Psoas muscle (tissue), 8 donors: Measurements from ENCODE around the gene SLC35F4. TPM values are rescaled to one million over a fixed set of nuclear protein-coding genes. Genes with fewer than 3 reads are reported as not detected.

Experiments
- ATAC-seq, 4 donors: fragments of 200-7000 bp; cut with Tn5 transposase; one replicate each; pipeline ENCODE4 v1.9.1; 2020; ENCODE audit warnings: moderate library complexity in 3 of 4, mild to moderate bottlenecking in 2 of 4
- DNase-seq, 2 donors: peaks; one replicate each; pipeline ENCODE4 v3.0.0-alpha.2; 2020
- H3K27ac ChIP-seq: fragments of 200-600 bp; one replicate; pipeline ENCODE4 v1.8.0; 2022
- H3K27me3 ChIP-seq, 3 donors: fragments of 200-600 bp in 1 of 3; one replicate each; pipeline versions ENCODE4 v1.6.1 to v1.8.0; 2013 to 2022; ENCODE audit warnings: low read length in 2 of 3, mild to moderate bottlenecking in 2 of 3, moderate library complexity in 1 of 3; ENCODE audit not compliant: insufficient read depth in 3 of 3
- H3K36me3 ChIP-seq, 2 donors: fragments of 200-600 bp in 1 of 2; one replicate each; pipeline versions ENCODE4 v1.6.1 to v1.8.0; 2013 to 2022; ENCODE audit warnings: low read depth in 1 of 2, mild to moderate bottlenecking in 1 of 2, moderate library complexity in 1 of 2; ENCODE audit not compliant: insufficient read depth in 1 of 2
- H3K4me1 ChIP-seq: fragments of 200-600 bp; one replicate; pipeline ENCODE4 v1.8.0; 2022
- H3K4me3 ChIP-seq: fragments of 200-600 bp; one replicate; pipeline ENCODE4 v1.8.0; 2022; ENCODE audit warnings: mild to moderate bottlenecking
- H3K9me3 ChIP-seq: fragments of 200-600 bp; one replicate; pipeline ENCODE4 v1.8.0; 2022
- CTCF ChIP-seq: fragments of 200-600 bp; IDR thresholded peaks from one replicate; pipeline ENCODE4 v1.8.0; 2022; ENCODE audit warnings: antibody characterized with exemption
- WGBS, 3 donors: extraction: QIAGEN DNeasy Blood & Tissue Kit; methylation state at CpG; one replicate each; pipeline versions ENCODE4 v1.1.6 to v1.1.7; 2013; 5-methylcytosine and 5-hydroxymethylcytosine counted together
- intact Hi-C, 2 donors: fragments of 100-400 bp; cut with DNase I; formaldehyde crosslinking; loops; one replicate each; pipeline versions ENCODE4 v1.11.0 to v1.14.2; 2022
- polyA plus RNA-seq, 3 donors: library from polyadenylated mRNA; stranded (reverse); fragments of 200-250 nt; gene quantifications; one replicate each; pipeline ENCODE4 v1.2.3, GENCODE V29; 2013
- total RNA-seq, 4 donors: library from RNA; stranded (reverse); fragmentation: NEBNext Ultra II Directional in 2 of 4; extraction: Animal tissue kit (Norgen Biotek cat#: 25700) in 2 of 4; gene quantifications; one replicate each; pipeline versions ENCODE4 v1.2.1 to v1.2.4, GENCODE V29; 2021 to 2023
- donor health status: healthy with polysubstance abuse.
- donor health status: DM: no; HTN: no; CAD: no; lungs with moderate emphysema.
- donor health status: Bipolar disorder and iron deficiency.
- donor health status: healthy.
- donor health status: DM: yes; HTN: yes; CAD: no.
- donor health status: DM: no; HTN: no; CAD: no.
- donor health status: DM: no; HTN: no; CAD: no.
- donor health status: DM: yes; HTN: yes; CAD: no.

The SLC35F4 gene
- total and polyA plus RNA-seq, 7 donors, result not detected

GRCh38 chr14:57660208-57660607 lies 205.7 kb downstream of the SLC35F4 start:
- Histone ChIP-seq H3K36me3 (no peaks in the 10 kb centered on the region), H3K27ac (no peak overlapping the region), H3K27me3 (no peaks in the 10 kb centered on the region), H3K4me1 (no peaks in the 10 kb centered on the region), H3K9me3 (no peaks in the 10 kb centered on the region), H3K4me3 (no peak overlapping the region)
- ATAC-seq (no peak), DNase-seq (no peak)
- TF ChIP-seq CTCF, result no peak
- intact Hi-C loops, result no loop called here
- 23 to 36% (median 28%) methylated on average over 2 of the region's 2 CpGs for WGBS, 3 donors

GRCh38 chr14:57659052-57659451 lies 206.8 kb downstream of the SLC35F4 start:
- H3K27me3 ChIP-seq, result no peaks in the 10 kb centered on the region
- DNase-seq (no peak), ATAC-seq (no peak)
- H3K27ac ChIP-seq, result no peak overlapping the region
- WGBS, 3 donors, result 54 to 62% (median 60%) methylated on average over 1 of the region's 1 CpG
- no peaks in the 10 kb centered on the region for H3K4me1 ChIP-seq
- no peaks in the 10 kb centered on the region for H3K36me3 ChIP-seq
- TF ChIP-seq CTCF, result no peak
- intact Hi-C loops, result no loop called here
- H3K9me3 ChIP-seq, result no peaks in the 10 kb centered on the region
- H3K4me3 ChIP-seq, result no peak overlapping the region

GRCh38 chr14:57657487-57657886 lies 208.4 kb downstream of the SLC35F4 start:
- Histone ChIP-seq H3K27ac (no peak overlapping the region), H3K27me3 (no peaks in the 10 kb centered on the region), H3K4me3 (no peak overlapping the region), H3K4me1 (no peaks in the 10 kb centered on the region), H3K36me3 (no peaks in the 10 kb centered on the region), H3K9me3 (no peaks in the 10 kb centered on the region)
- intact Hi-C loops, result no loop called here
- DNase-seq (no peak), ATAC-seq (no peak)
- TF ChIP-seq CTCF, result no peak
- 62 to 65% (median 64%) methylated on average over 5 of the region's 5 CpGs for WGBS, 3 donors

- Histone ChIP-seq H3K9me3 (no peaks in the 10 kb centered on the region), H3K27me3 (no peaks in the 10 kb centered on the region), H3K4me1 (no peaks in the 10 kb centered on the region), H3K4me3 (no peak overlapping the region), H3K36me3 (no peaks in the 10 kb centered on the region), H3K27ac (no peak overlapping the region)
- no peak for TF ChIP-seq CTCF
- WGBS, 3 donors, result 74 to 75% (median 74%) methylated on average over 3 of the region's 3 CpGs
- intact Hi-C loops, result no loop called here
- ATAC-seq, result no peak
- no peak for DNase-seq
Observed at GRCh38 chr14:57656853-57657252, 209.0 kb downstream of the SLC35F4 start.

GRCh38 chr14:57652769-57653168 lies 213.1 kb downstream of the SLC35F4 start:
- Histone ChIP-seq H3K36me3 (no peaks in the 10 kb centered on the region), H3K27me3 (no peaks in the 10 kb centered on the region), H3K9me3 (no peaks in the 10 kb centered on the region), H3K27ac (no peak overlapping the region), H3K4me1 (no peaks in the 10 kb centered on the region), H3K4me3 (no peak overlapping the region)
- ATAC-seq (no peak), DNase-seq (no peak)
- intact Hi-C loops, result no loop called here
- no peak for TF ChIP-seq CTCF
